SJSA1 (cell line): ENCODE data around the gene LDLRAD2. TPM values are rescaled to one million over a fixed set of nuclear protein-coding genes. Genes with fewer than 3 reads are reported as not detected.

Experiments used
- DNase-seq, 2 experiments: peaks; one replicate each; pipeline ENCODE4 v3.0.0-alpha.2; 2015 to 2020; ENCODE audit warnings: low spot score in 2 of 2, low read depth in 1 of 2
- H3K27ac ChIP-seq: fragments of 250-450 bp; sonication (Bioruptor Pico); 2 replicates; pipeline ENCODE4 v1.5.1; 2020; ENCODE audit warnings: mild to moderate bottlenecking, moderate library complexity
- H3K27me3 ChIP-seq: fragments of 250-450 bp; sonication (Bioruptor Pico); replicated peaks from 2 replicates; pipeline ENCODE4 v1.5.1; 2020; ENCODE audit warnings: mild to moderate bottlenecking, moderate library complexity
- H3K36me3 ChIP-seq: fragments of 250-450 bp; sonication (Bioruptor Pico); 2 replicates; pipeline ENCODE4 v1.5.1; 2020; ENCODE audit warnings: mild to moderate bottlenecking
- H3K4me1 ChIP-seq: fragments of 250-450 bp; sonication (Bioruptor Pico); replicated peaks from 2 replicates; pipeline ENCODE4 v1.6.1; 2021; ENCODE audit warnings: mild to moderate bottlenecking
- H3K4me3 ChIP-seq: fragments of 250-450 bp; sonication (Bioruptor Pico); 2 replicates; pipeline ENCODE4 v1.5.1; 2020; ENCODE audit warnings: mild to moderate bottlenecking
- H3K9me3 ChIP-seq: fragments of 250-450 bp; sonication (Bioruptor Pico); replicated peaks from 2 replicates; pipeline ENCODE4 v1.5.1; 2020; ENCODE audit warnings: mild to moderate bottlenecking
- total RNA-seq: library from RNA; depleted of rRNA; stranded (reverse); fragments of >200 nt; shearing (Covaris generic); gene quantifications from 2 replicates; pipeline ENCODE4 v1.2.3, GENCODE V29; 2014

The LDLRAD2 gene
- total RNA-seq, 1 experiment from 2014 or later, result not detected

GRCh38 chr1:21836010-21836409 is 23.9 kb downstream of the LDLRAD2 start:
- Histone ChIP-seq H3K27me3 (no peaks in the 10 kb centered on the region), H3K27ac (no peak overlapping the region), H3K36me3 (peaks cover 96% of the 10 kb centered on the region), H3K4me1 (no peaks in the 10 kb centered on the region), H3K4me3 (no peak overlapping the region), H3K9me3 (no peaks in the 10 kb centered on the region)
- no peak for DNase-seq

- Histone ChIP-seq H3K4me3 (no peak overlapping the region), H3K9me3 (no peaks in the 10 kb centered on the region), H3K36me3 (peaks cover 96% of the 10 kb centered on the region), H3K27me3 (no peaks in the 10 kb centered on the region), H3K4me1 (no peaks in the 10 kb centered on the region), H3K27ac (no peak overlapping the region)
- no peak for DNase-seq
These were observed 24.7 kb downstream of the LDLRAD2 start for GRCh38 chr1:21836729-21837128.

- no peaks in the 10 kb centered on the region for H3K4me1 ChIP-seq
- H3K27me3 ChIP-seq, result no peaks in the 10 kb centered on the region
- no peak overlapping the region for H3K27ac ChIP-seq
These were observed 25.4 kb downstream of the LDLRAD2 start for GRCh38 chr1:21837476-21837875.

GRCh38 chr1:21838359-21839157 is 26.5 kb downstream of the LDLRAD2 start:
- H3K4me3 ChIP-seq, result no peak overlapping the region
- H3K27me3 ChIP-seq, result no peaks in the 10 kb centered on the region
- no peak overlapping the region for H3K27ac ChIP-seq
- H3K4me1 ChIP-seq, result no peaks in the 10 kb centered on the region
- no peak for DNase-seq
- no peaks in the 10 kb centered on the region for H3K9me3 ChIP-seq
- peaks cover 96% of the 10 kb centered on the region for H3K36me3 ChIP-seq

More at GRCh38 chr1:21837476-21837875, 25.4 kb downstream of the LDLRAD2 start:
- no peak for DNase-seq
- Histone ChIP-seq H3K36me3 (peaks cover 96% of the 10 kb centered on the region), H3K9me3 (no peaks in the 10 kb centered on the region), H3K4me3 (no peak overlapping the region)

- Histone ChIP-seq H3K27ac (no peak overlapping the region), H3K36me3 (peaks cover 93% of the 10 kb centered on the region), H3K27me3 (no peaks in the 10 kb centered on the region), H3K4me1 (no peaks in the 10 kb centered on the region), H3K9me3 (no peaks in the 10 kb centered on the region), H3K4me3 (no peak overlapping the region)
- DNase-seq, result no peak
These were observed 27.4 kb downstream of the LDLRAD2 start for GRCh38 chr1:21839337-21840037.

GRCh38 chr1:21840981-21841380 is 28.9 kb downstream of the LDLRAD2 start:
- Histone ChIP-seq H3K4me1 (no peaks in the 10 kb centered on the region), H3K9me3 (no peaks in the 10 kb centered on the region), H3K4me3 (no peak overlapping the region), H3K36me3 (peaks cover 91% of the 10 kb centered on the region), H3K27me3 (no peaks in the 10 kb centered on the region), H3K27ac (no peak overlapping the region)
- DNase-seq, result no peak

GRCh38 chr1:21841852-21842466 is 29.9 kb downstream of the LDLRAD2 start:
- no peak for DNase-seq
- H3K27ac ChIP-seq, result no peak overlapping the region
- H3K27me3 ChIP-seq, result no peaks in the 10 kb centered on the region
- peaks cover 89% of the 10 kb centered on the region for H3K36me3 ChIP-seq
- no peaks in the 10 kb centered on the region for H3K4me1 ChIP-seq
- H3K4me3 ChIP-seq, result no peak overlapping the region
- no peaks in the 10 kb centered on the region for H3K9me3 ChIP-seq

- no peak overlapping the region for H3K4me3 ChIP-seq
- H3K4me1 ChIP-seq, result no peaks in the 10 kb centered on the region
- peaks cover 89% of the 10 kb centered on the region for H3K36me3 ChIP-seq
- no peak for DNase-seq
- H3K27ac ChIP-seq, result no peak overlapping the region
- H3K27me3 ChIP-seq, result no peaks in the 10 kb centered on the region
- H3K9me3 ChIP-seq, result no peaks in the 10 kb centered on the region
These were observed 30.6 kb downstream of the LDLRAD2 start for GRCh38 chr1:21842606-21843162.

- no peak overlapping the region for H3K4me3 ChIP-seq
- H3K36me3 ChIP-seq, result peaks cover 91% of the 10 kb centered on the region
- no peak for DNase-seq
These were observed 31.1 kb downstream of the LDLRAD2 start for GRCh38 chr1:21843208-21843607.

GRCh38 chr1:21843996-21844395 is 31.9 kb downstream of the LDLRAD2 start:
- Histone ChIP-seq H3K36me3 (peaks cover 91% of the 10 kb centered on the region), H3K4me1 (no peaks in the 10 kb centered on the region), H3K4me3 (no peak overlapping the region), H3K9me3 (no peaks in the 10 kb centered on the region), H3K27me3 (no peaks in the 10 kb centered on the region), H3K27ac (no peak overlapping the region)
- no peak for DNase-seq

More at GRCh38 chr1:21843208-21843607, 31.1 kb downstream of the LDLRAD2 start:
- Histone ChIP-seq H3K4me1 (no peaks in the 10 kb centered on the region), H3K27ac (no peak overlapping the region), H3K27me3 (no peaks in the 10 kb centered on the region), H3K9me3 (no peaks in the 10 kb centered on the region)

GRCh38 chr1:21845646-21846641 is 33.9 kb downstream of the LDLRAD2 start:
- no peak for DNase-seq
- Histone ChIP-seq H3K9me3 (no peaks in the 10 kb centered on the region), H3K4me1 (no peaks in the 10 kb centered on the region), H3K4me3 (no peak overlapping the region), H3K36me3 (peaks cover 84% of the 10 kb centered on the region), H3K27me3 (no peaks in the 10 kb centered on the region), H3K27ac (no peak overlapping the region)

GRCh38 chr1:21847223-21848205 is 35.4 kb downstream of the LDLRAD2 start:
- Histone ChIP-seq H3K36me3 (peaks cover 83% of the 10 kb centered on the region), H3K4me1 (no peaks in the 10 kb centered on the region), H3K27me3 (no peaks in the 10 kb centered on the region), H3K9me3 (no peaks in the 10 kb centered on the region), H3K4me3 (no peak overlapping the region), H3K27ac (no peak overlapping the region)
- DNase-seq, result no peak
